PC-9 (cell line): ENCODE results near the gene AGPAT3.

Experiments
- CTCF ChIP-seq: fragments of 200-600 bp; sonication (generic); conservative IDR thresholded peaks from 2 replicates; pipeline ENCODE4 v1.6.1; 2017; ENCODE audit warnings: mixed run types, antibody characterized with exemption, mild to moderate bottlenecking, moderate library complexity
- EZH2 ChIP-seq: fragments of 200-600 bp; sonication (generic); IDR thresholded peaks from 2 replicates; pipeline ENCODE4 v1.8.0; 2017; ENCODE audit warnings: antibody characterized with exemption, low read depth

GRCh38 chr21:43972850-43973633, 108.0 kb downstream of the AGPAT3 start:
- TF ChIP-seq CTCF, result no peak
- no peak for TF ChIP-seq EZH2
